RWPE1 (cell line): Measurements from ENCODE around the gene FYN.

Experiments
- CTCF ChIA-PET: fragments of 350-600 bp; sonication (Branson Sonifier 250); formaldehyde crosslinking; extraction: SDS; loops from one replicate; lab custom pipeline; 2021; lab: Yijun Ruan, JAX
- POLR2A ChIA-PET: fragments of 400-600 bp; formaldehyde crosslinking; extraction: SDS; loops from one replicate; lab custom pipeline; 2020; ENCODE audit warnings: antibody characterized with exemption; ENCODE audit not compliant: low non-redundant PET; lab: Yijun Ruan, JAX
- DNase-seq: peaks from one replicate; pipeline ENCODE4 v3.0.0; 2012; ENCODE audit warnings: low spot score
- H3K27ac ChIP-seq: fragments of 450-650 bp; 2 replicates; pipeline ENCODE4 v1.5.1; 2017
- CTCF ChIP-seq: fragments of 450-650 bp; conservative IDR thresholded peaks from 2 replicates; pipeline ENCODE4 v1.5.1; 2017; ENCODE audit warnings: low read depth, mild to moderate bottlenecking

FYN gene

DNA sequence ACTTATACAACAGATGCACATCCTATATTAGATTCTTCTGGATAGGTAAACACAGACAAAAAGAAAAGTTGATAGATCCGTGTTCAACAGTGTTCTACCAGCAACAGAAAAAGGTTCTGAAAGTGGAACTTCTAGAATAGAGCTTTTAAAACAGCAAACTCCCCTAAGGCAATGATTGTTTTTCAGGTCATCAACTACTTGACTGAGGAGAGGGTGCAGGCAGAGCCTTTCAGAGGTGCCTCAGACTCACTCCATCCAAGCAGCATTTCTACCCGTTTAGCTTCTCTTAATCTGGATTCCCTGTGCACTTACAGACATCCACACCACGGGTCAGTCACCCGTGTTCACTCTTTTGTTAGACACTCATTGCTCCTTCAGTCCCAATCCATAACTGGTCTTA is 28.9 kb downstream of the FYN start:
- ChIA-PET CTCF (no interaction called here), POLR2A (no interaction called here)
- no peak overlapping the region for H3K27ac ChIP-seq
- no peak for DNase-seq
- TF ChIP-seq CTCF = no peak

DNA sequence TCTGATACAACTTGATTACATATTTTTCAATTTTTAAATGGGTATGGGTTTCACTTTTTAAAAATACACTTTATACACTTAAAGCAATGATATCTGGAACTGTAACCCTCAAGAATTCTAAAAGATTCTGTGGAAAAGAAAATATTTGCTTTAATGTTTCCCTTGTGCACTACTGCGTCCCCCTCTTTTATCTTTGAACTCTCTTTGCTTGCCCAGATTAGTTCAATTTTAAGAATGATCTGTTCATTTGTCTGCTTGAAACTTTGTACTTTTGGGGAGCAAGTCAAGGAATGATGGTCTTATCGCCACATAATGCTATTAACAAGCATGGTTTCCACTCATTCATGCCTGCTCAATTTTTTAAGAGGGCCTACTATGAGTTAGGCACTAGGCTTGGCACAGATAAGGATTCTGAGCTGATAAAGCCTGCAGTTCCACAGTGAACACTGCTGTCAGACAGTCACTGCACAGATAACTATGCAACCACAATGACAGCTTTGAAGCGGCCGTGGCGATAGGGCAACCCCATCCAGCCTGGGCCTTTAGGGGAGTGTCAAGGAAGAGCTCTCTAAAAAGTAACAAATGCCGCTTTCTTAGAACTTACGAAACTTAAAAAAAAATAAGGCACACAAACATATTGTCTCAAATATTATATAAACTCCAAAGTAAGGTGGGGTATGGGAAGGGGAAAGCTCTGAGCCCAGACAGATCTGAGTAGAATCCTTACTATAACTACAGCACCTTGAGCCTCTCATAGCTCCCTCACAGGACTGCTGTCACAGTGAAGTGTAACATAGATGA is 29.7 kb downstream of the FYN start:
- ChIA-PET POLR2A (no interaction called here), CTCF (no interaction called here)
- H3K27ac ChIP-seq = no peak overlapping the region
- TF ChIP-seq CTCF = no peak
- no peak for DNase-seq

DNA sequence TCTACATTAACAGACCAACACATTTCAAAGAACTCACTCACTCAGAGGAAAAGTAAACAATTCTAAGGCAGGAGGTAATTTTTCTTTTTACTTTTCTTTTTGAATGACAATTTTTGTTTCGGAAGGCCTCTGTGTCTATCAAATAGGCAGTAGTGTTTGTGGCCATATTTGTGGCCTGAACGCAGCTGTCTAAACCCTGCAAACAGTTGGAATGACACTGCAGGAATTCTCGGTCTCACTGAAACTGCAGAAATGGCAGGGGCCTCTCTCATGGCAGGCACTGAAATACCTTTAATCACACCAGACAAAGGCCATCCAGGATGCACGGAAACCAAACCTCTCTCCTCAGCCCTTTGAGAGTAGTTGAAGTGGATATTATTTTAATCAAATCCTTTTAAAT is 30.4 kb downstream of the FYN start:
- no peak for DNase-seq
- no peak overlapping the region for H3K27ac ChIP-seq
- ChIA-PET CTCF (no interaction called here), POLR2A (no interaction called here)
- no peak for TF ChIP-seq CTCF

DNA sequence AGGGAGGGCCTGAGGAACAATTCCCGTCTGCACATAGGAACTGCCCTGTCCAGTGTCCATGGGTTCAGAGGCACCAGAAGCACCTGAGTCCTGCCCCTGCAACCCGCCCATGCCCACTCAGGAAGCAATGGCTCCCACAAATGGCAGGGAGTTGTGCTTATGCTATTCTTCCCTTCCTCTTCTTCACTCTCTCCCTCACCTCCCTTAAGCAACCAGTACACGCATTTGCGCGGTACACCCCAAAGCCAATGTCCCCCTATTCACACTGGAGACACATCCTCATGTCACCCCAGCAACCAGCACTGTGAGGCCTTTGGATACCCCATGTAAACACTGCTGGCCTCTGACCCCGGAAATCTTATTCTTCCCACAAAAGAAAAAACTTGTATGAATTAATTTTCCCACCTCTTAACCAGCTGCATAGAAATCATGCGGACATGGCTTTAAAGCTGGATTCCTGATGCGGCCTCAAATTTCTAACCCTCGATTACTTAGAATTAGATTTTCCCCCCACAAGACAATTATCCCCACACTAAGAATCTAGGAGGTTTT is 30.9 kb downstream of the FYN start:
- no peak overlapping the region for H3K27ac ChIP-seq
- POLR2A ChIA-PET = no interaction called here
- DNase-seq = no peak
- TF ChIP-seq CTCF = no peak
- CTCF ChIA-PET = no interaction called here

GRCh38 chr6:111841822-111842221 is 31.4 kb downstream of the FYN start:
- DNase-seq = no peak
- no peak overlapping the region for H3K27ac ChIP-seq
- ChIA-PET CTCF (no interaction called here), POLR2A (interaction anchor here (0.6 kb wide), 1 partner anchor 17 kb away, joined by 3 read pairs; no protein-coding TSS in a partner anchor)
- TF ChIP-seq CTCF = no peak

- no peak for DNase-seq
- TF ChIP-seq CTCF = no peak
- POLR2A ChIA-PET = no interaction called here
- CTCF ChIA-PET = interaction anchor here (0.7 kb wide), 1 partner anchor 209 kb away, joined by 3 read pairs; no protein-coding TSS in a partner anchor
- no peak overlapping the region for H3K27ac ChIP-seq
Measured at GRCh38 chr6:111840803-111841202, 32.4 kb downstream of the FYN start.
